Measurements from ENCODE around the gene BDH1.

BDH1 gene

GRCh38 chr3:197487911-197488391 is 67.8 kb downstream of the BDH1 start:
- Histone ChIP-seq H3K9me3 (ENCODE audit: insufficient read depth, low read length, severe bottlenecking) (no peaks in the 10 kb centered on the region), H3K4me2 (ENCODE audit: insufficient read depth, low read length) (no peak overlapping the region), H4K20me1 (ENCODE audit: insufficient read depth, low read length) (no peaks in the 10 kb centered on the region), H3K9ac (ENCODE audit: low read depth, low read length) (no peak overlapping the region), H3K27ac (ENCODE audit: low read length) (no peak overlapping the region), H3K79me2 (ENCODE audit: insufficient read depth, low read length) (no peaks in the 10 kb centered on the region), H3K27me3 (ENCODE audit: insufficient read depth, low read length, poor library complexity) (peaks cover 4% of the 10 kb centered on the region), H3K36me3 (ENCODE audit: insufficient read depth, low read length) (no peaks in the 10 kb centered on the region), H3K4me1 (ENCODE audit: insufficient read depth, low read length) (no peaks in the 10 kb centered on the region), H2AFZ (ENCODE audit: low read depth, low read length) (no peak overlapping the region), H3K4me3 (ENCODE audit: low read depth in 1 of 2, low read length in 2 of 2) (no peak overlapping the region)
- ATAC-seq (ENCODE audit: insufficient read depth, low read depth) (no peak), DNase-seq (no peak)
- TF ChIP-seq, protein P1, sequence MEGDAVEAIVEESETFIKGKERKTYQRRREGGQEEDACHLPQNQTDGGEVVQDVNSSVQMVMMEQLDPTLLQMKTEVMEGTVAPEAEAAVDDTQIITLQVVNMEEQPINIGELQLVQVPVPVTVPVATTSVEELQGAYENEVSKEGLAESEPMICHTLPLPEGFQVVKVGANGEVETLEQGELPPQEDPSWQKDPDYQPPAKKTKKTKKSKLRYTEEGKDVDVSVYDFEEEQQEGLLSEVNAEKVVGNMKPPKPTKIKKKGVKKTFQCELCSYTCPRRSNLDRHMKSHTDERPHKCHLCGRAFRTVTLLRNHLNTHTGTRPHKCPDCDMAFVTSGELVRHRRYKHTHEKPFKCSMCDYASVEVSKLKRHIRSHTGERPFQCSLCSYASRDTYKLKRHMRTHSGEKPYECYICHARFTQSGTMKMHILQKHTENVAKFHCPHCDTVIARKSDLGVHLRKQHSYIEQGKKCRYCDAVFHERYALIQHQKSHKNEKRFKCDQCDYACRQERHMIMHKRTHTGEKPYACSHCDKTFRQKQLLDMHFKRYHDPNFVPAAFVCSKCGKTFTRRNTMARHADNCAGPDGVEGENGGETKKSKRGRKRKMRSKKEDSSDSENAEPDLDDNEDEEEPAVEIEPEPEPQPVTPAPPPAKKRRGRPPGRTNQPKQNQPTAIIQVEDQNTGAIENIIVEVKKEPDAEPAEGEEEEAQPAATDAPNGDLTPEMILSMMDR (IDR thresholded peaks at IDR 0.05; ENCODE audit: borderline replicate concordance, extremely low read depth, low read length, poor library complexity, severe bottlenecking): no peak
- no peak for TF ChIP-seq EZH2 (IDR thresholded peaks at IDR 0.05; ENCODE audit: borderline replicate concordance, low read depth, low read length, severe bottlenecking)

- Histone ChIP-seq H3K4me1 (ENCODE audit: insufficient read depth, low read length) (no peaks in the 10 kb centered on the region), H3K27ac (ENCODE audit: low read length) (no peak overlapping the region), H2AFZ (ENCODE audit: low read depth, low read length) (no peak overlapping the region), H3K4me2 (ENCODE audit: insufficient read depth, low read length) (no peak overlapping the region), H3K9ac (ENCODE audit: low read depth, low read length) (no peak overlapping the region), H4K20me1 (ENCODE audit: insufficient read depth, low read length) (no peaks in the 10 kb centered on the region), H3K9me3 (ENCODE audit: insufficient read depth, low read length, severe bottlenecking) (no peaks in the 10 kb centered on the region), H3K27me3 (ENCODE audit: insufficient read depth, low read length, poor library complexity) (peaks cover 4% of the 10 kb centered on the region), H3K36me3 (ENCODE audit: insufficient read depth, low read length) (no peaks in the 10 kb centered on the region), H3K4me3 (ENCODE audit: low read depth in 1 of 2, low read length in 2 of 2) (no peak overlapping the region), H3K79me2 (ENCODE audit: insufficient read depth, low read length) (no peaks in the 10 kb centered on the region)
- no peak for TF ChIP-seq EZH2 (IDR thresholded peaks at IDR 0.05; ENCODE audit: borderline replicate concordance, low read depth, low read length, severe bottlenecking)
- TF ChIP-seq, protein P1 (IDR thresholded peaks at IDR 0.05; ENCODE audit: borderline replicate concordance, extremely low read depth, low read length, poor library complexity, severe bottlenecking): no peak
- DNase-seq: no peak
- ATAC-seq (ENCODE audit: insufficient read depth, low read depth): no peak
Measured at GRCh38 chr3:197486861-197487260, 68.9 kb downstream of the BDH1 start.

- Histone ChIP-seq H3K79me2 (ENCODE audit: insufficient read depth, low read length) (no peaks in the 10 kb centered on the region), H3K27ac (ENCODE audit: low read length) (no peak overlapping the region), H3K36me3 (ENCODE audit: insufficient read depth, low read length) (no peaks in the 10 kb centered on the region), H3K9me3 (ENCODE audit: insufficient read depth, low read length, severe bottlenecking) (no peaks in the 10 kb centered on the region), H3K9ac (ENCODE audit: low read depth, low read length) (no peak overlapping the region), H3K4me2 (ENCODE audit: insufficient read depth, low read length) (no peak overlapping the region), H4K20me1 (ENCODE audit: insufficient read depth, low read length) (no peaks in the 10 kb centered on the region), H3K4me1 (ENCODE audit: insufficient read depth, low read length) (no peaks in the 10 kb centered on the region), H3K27me3 (ENCODE audit: insufficient read depth, low read length, poor library complexity) (no peaks in the 10 kb centered on the region), H2AFZ (ENCODE audit: low read depth, low read length) (no peak overlapping the region), H3K4me3 (ENCODE audit: low read depth in 1 of 2, low read length in 2 of 2) (no peak overlapping the region)
- DNase-seq: no peak
- TF ChIP-seq, protein P1 (IDR thresholded peaks at IDR 0.05; ENCODE audit: borderline replicate concordance, extremely low read depth, low read length, poor library complexity, severe bottlenecking): no peak
- TF ChIP-seq EZH2 (IDR thresholded peaks at IDR 0.05; ENCODE audit: borderline replicate concordance, low read depth, low read length, severe bottlenecking): no peak
- ATAC-seq (ENCODE audit: insufficient read depth, low read depth): no peak
Measured at GRCh38 chr3:197485143-197485542, 70.6 kb downstream of the BDH1 start.

Measured in DND-41 (cell line).